Neural progenitor cell (in vitro differentiated cells): Measurements from ENCODE around the gene DYNLT1.

ENCODE experiments used
- EZH2 ChIP-seq: fragments of 200-600 bp; sonication (generic); IDR thresholded peaks from 2 replicates; pipeline ENCODE4 v1.6.1; 2017; ENCODE audit warnings: antibody characterized with exemption, mild to moderate bottlenecking, moderate library complexity
- TF ChIP-seq, protein P1 (sequence below): fragments of 200-600 bp; sonication (generic); IDR thresholded peaks from 2 replicates; pipeline ENCODE4 v1.5.1; 2017; ENCODE audit warnings: antibody characterized with exemption, mild to moderate bottlenecking

DNA sequence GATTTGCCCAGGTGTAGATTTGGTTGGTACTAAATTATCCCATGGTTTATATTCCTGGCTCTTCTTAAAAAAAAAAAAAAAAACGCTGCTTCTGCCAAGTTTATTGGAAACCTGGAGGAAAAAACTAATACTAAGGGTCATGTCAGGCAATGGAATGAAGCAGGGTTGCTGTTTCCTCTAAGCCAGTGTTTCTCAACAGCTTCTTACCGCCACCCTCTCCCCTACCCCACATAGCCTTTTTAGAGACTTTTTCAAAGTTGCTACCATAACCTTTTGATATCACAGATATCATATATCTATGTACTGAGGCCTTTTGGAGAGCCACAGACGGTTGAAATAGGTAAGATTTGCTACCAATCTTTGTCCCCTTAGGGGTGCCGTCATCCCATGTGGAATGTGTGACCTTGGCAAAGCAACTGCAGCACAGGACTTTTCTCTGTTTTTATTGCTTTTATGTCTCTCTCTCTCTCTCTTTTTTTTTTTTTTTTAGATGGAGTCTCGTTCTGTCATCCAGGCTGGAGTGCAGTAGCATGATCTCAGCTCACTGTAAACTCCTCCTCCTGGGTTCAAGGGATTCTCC is 40.3 kb upstream of the DYNLT1 start:
- TF ChIP-seq, protein P1, sequence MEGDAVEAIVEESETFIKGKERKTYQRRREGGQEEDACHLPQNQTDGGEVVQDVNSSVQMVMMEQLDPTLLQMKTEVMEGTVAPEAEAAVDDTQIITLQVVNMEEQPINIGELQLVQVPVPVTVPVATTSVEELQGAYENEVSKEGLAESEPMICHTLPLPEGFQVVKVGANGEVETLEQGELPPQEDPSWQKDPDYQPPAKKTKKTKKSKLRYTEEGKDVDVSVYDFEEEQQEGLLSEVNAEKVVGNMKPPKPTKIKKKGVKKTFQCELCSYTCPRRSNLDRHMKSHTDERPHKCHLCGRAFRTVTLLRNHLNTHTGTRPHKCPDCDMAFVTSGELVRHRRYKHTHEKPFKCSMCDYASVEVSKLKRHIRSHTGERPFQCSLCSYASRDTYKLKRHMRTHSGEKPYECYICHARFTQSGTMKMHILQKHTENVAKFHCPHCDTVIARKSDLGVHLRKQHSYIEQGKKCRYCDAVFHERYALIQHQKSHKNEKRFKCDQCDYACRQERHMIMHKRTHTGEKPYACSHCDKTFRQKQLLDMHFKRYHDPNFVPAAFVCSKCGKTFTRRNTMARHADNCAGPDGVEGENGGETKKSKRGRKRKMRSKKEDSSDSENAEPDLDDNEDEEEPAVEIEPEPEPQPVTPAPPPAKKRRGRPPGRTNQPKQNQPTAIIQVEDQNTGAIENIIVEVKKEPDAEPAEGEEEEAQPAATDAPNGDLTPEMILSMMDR = no peak
- TF ChIP-seq EZH2 = no peak
